ENCODE data around the gene GPANK1. TPM values are rescaled to one million over a fixed set of nuclear protein-coding genes. Genes with fewer than 3 reads are reported as not detected.

GPANK1 gene
- total RNA-seq, 5 donors from 2014 or later (not counting 1 experiment from before 2014, with no cell fraction given): 13.0 to 27.6 (median 23.3) TPM

DNA sequence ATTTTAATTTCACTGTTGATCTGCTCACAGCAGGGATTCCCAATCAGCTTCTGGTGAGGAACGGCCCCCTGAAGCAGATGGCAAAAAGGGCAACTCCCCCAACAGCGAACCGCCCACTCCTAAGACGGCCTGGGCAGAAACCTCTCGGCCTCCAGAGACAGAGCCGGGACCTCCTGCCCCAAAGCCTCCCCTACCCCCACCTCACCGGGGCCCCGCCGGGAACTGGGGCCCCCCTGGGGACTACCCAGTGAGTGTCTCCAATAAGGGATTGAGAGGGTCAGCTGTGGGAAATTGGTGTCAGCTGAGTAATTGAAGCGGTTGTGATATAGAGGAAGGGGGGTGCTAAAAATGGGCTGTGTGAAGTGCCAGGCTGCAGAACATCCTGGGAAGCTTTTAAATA is 37.8 kb downstream of the GPANK1 start:
- no peak for ATAC-seq (replicated peaks in 1 of 4)
- no peaks in the 10 kb centered on the region for H3K27me3 Mint-ChIP-seq
- Histone ChIP-seq H3K27ac (ENCODE audit: low read length) (no peak overlapping the region), H3K4me1 (ENCODE audit: control insufficient read depth in 1 of 2, extremely low read depth in 1 of 2, insufficient read depth in 2 of 2, low read length in 2 of 2) (peaks cover 5 to 8% of the 10 kb centered on the region in 2 experiments), H3K27me3 (replicated peaks in 1 of 2; ENCODE audit: control insufficient read depth in 2 of 2, extremely low read depth in 1 of 2, insufficient read depth in 2 of 2, low read length in 1 of 2) (no peaks in the 10 kb centered on the region), H3K9me3 (no peaks in the 10 kb centered on the region), H3K36me3 (ENCODE audit: control insufficient read depth in 2 of 2, extremely low read depth in 1 of 2, insufficient read depth in 1 of 2, low read length in 1 of 2) (peaks cover 22 to 90% of the 10 kb centered on the region in 2 donors), H3K4me3 (ENCODE audit: control insufficient read depth in 1 of 2, extremely low read depth in 1 of 2, low read length in 1 of 2) (no peak overlapping the region)
- no peak overlapping the region for H3K27ac Mint-ChIP-seq
- WGBS (ENCODE audit: insufficient coverage): 94% methylated on average over 2 of the region's 10 CpGs
- H3K9me3 Mint-ChIP-seq: no peaks in the 10 kb centered on the region
- no peak overlapping the region for H3K4me3 Mint-ChIP-seq
- ChIA-PET POLR2A (no interaction called here), CTCF (no interaction called here)
- no peak for DNase-seq
- peaks cover 13 to 23% (median 13%) of the 10 kb centered on the region in 3 donors for H3K4me1 Mint-ChIP-seq
- H3K36me3 Mint-ChIP-seq: peaks cover 68% of the 10 kb centered on the region

- Mint-ChIP-seq H3K36me3 (peaks cover 49% of the 10 kb centered on the region), H3K4me3 (no peak overlapping the region), H3K27me3 (no peaks in the 10 kb centered on the region), H3K4me1 (peaks cover 25 to 31% (median 26%) of the 10 kb centered on the region in 3 donors), H3K9me3 (no peaks in the 10 kb centered on the region), H3K27ac (peak overlapping the region in 1 of 2 donors; percentile 2)
- Histone ChIP-seq H3K4me1 (ENCODE audit: control insufficient read depth in 1 of 2, extremely low read depth in 1 of 2, insufficient read depth in 2 of 2, low read length in 2 of 2) (peaks cover 13 to 24% of the 10 kb centered on the region in 2 experiments), H3K9me3 (no peaks in the 10 kb centered on the region), H3K36me3 (ENCODE audit: control insufficient read depth in 2 of 2, extremely low read depth in 1 of 2, insufficient read depth in 1 of 2, low read length in 1 of 2) (peaks cover 9 to 63% of the 10 kb centered on the region in 2 donors), H3K27me3 (replicated peaks in 1 of 2; ENCODE audit: control insufficient read depth in 2 of 2, extremely low read depth in 1 of 2, insufficient read depth in 2 of 2, low read length in 1 of 2) (no peaks in the 10 kb centered on the region), H3K4me3 (ENCODE audit: control insufficient read depth in 1 of 2, extremely low read depth in 1 of 2, low read length in 1 of 2) (no peak overlapping the region), H3K27ac (ENCODE audit: low read length) (no peak overlapping the region)
- no CpG with 5 or more reads among the region's 10 CpGs for WGBS (ENCODE audit: insufficient coverage)
- ATAC-seq (replicated peaks in 1 of 4): no peak
- no peak for DNase-seq
- ChIA-PET POLR2A (interaction anchor here in 1 of 2 donors (0.6 kb wide), 1 partner anchor 66 kb away, joined by 3 read pairs; no protein-coding TSS in a partner anchor), CTCF (no interaction called here)
Observed at GRCh38 chr6:31624070-31624469, 40.7 kb downstream of the GPANK1 start.

DNA sequence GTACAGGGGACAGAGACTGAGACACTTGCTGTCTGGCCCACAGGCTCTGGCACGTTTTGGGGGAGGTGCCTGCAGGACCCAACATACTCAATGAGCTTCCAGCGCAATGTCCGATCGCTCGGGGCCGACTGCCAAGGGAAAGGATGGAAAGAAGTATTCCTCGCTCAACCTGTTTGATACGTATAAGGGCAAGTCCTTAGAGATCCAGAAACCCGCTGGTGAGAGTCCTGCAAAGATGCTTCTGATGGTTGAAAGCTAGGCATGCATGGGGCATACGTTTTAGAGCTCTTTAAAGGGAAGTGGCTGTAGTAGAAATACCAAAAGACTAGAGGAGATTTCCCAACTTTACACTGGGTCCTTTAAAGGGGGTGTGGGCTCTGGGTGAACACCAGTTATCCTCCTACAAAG is 42.1 kb downstream of the GPANK1 start:
- H3K36me3 Mint-ChIP-seq: peaks cover 39% of the 10 kb centered on the region

DNA sequence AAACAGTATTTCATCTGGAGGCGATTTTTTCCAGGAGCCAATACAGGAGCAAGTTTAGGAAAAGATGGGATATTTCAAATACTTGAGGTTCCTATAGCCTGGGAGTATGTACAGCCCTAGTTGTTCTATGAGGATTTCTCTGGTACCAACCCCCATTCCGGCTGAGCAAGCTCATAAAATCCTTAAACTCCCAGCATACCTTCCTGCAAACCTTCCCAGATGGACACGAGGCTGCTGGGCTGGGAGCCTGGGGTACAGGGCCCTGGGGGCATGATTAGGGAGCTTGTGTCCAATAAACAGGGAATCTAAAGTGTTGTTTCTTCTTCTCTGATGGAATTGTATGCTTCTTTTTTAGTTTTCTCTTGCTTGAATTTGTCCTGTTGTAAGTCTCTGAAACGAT is 42.8 kb downstream of the GPANK1 start:
- peak overlapping the region; percentile 93 to 96 for H3K27ac Mint-ChIP-seq
- DNase-seq: no peak
- H3K4me3 Mint-ChIP-seq: peak overlapping the region; percentile 75 to 87 (median 83)
- POLR2A ChIA-PET: interaction anchor here in 1 of 2 donors (0.6 kb wide), 1 partner anchor 79 kb away, joined by 3 read pairs; no protein-coding TSS in a partner anchor
- peaks cover 32% of the 10 kb centered on the region for H3K36me3 Mint-ChIP-seq
- ATAC-seq (replicated peaks in 1 of 4): no peak
- CTCF ChIA-PET: interaction anchor here in 1 of 2 donors (1.4 kb wide), 1 partner anchor 208 kb away, joined by 3 read pairs; no protein-coding TSS in a partner anchor
- H3K4me3 ChIP-seq (ENCODE audit: control insufficient read depth in 1 of 2, extremely low read depth in 1 of 2, low read length in 1 of 2): no peak overlapping the region
- no peaks in the 10 kb centered on the region for H3K9me3 ChIP-seq
- H3K36me3 ChIP-seq (ENCODE audit: control insufficient read depth in 2 of 2, extremely low read depth in 1 of 2, insufficient read depth in 1 of 2, low read length in 1 of 2): peaks cover 6 to 42% of the 10 kb centered on the region in 2 donors
- WGBS (ENCODE audit: insufficient coverage): 30% methylated on average over 1 of the region's 4 CpGs
- H3K27ac ChIP-seq (ENCODE audit: low read length): peak overlapping the region; percentile 85
- no peaks in the 10 kb centered on the region for H3K27me3 Mint-ChIP-seq
- peaks cover 15 to 25% of the 10 kb centered on the region in 2 experiments for H3K4me1 ChIP-seq (ENCODE audit: control insufficient read depth in 1 of 2, extremely low read depth in 1 of 2, insufficient read depth in 2 of 2, low read length in 2 of 2)
- H3K4me1 Mint-ChIP-seq: peaks cover 18 to 34% (median 26%) of the 10 kb centered on the region in 3 donors
- no peaks in the 10 kb centered on the region for H3K9me3 Mint-ChIP-seq
- H3K27me3 ChIP-seq (replicated peaks in 1 of 2; ENCODE audit: control insufficient read depth in 2 of 2, extremely low read depth in 1 of 2, insufficient read depth in 2 of 2, low read length in 1 of 2): no peaks in the 10 kb centered on the region

More for the DNA sequence above, 42.1 kb downstream of the GPANK1 start:
- DNase-seq (no peak), ATAC-seq (replicated peaks in 1 of 4) (no peak)
- no peaks in the 10 kb centered on the region for H3K27me3 Mint-ChIP-seq
- ChIA-PET CTCF (no interaction called here), POLR2A (no interaction called here)
- WGBS (ENCODE audit: insufficient coverage): 66% methylated on average over 3 of the region's 10 CpGs
- Histone ChIP-seq H3K4me3 (ENCODE audit: control insufficient read depth in 1 of 2, extremely low read depth in 1 of 2, low read length in 1 of 2) (no peak overlapping the region), H3K9me3 (no peaks in the 10 kb centered on the region), H3K4me1 (ENCODE audit: control insufficient read depth in 1 of 2, extremely low read depth in 1 of 2, insufficient read depth in 2 of 2, low read length in 2 of 2) (peaks cover 13 to 25% of the 10 kb centered on the region in 2 experiments), H3K36me3 (ENCODE audit: control insufficient read depth in 2 of 2, extremely low read depth in 1 of 2, insufficient read depth in 1 of 2, low read length in 1 of 2) (peaks cover 9 to 49% of the 10 kb centered on the region in 2 donors), H3K27ac (ENCODE audit: low read length) (no peak overlapping the region), H3K27me3 (replicated peaks in 1 of 2; ENCODE audit: control insufficient read depth in 2 of 2, extremely low read depth in 1 of 2, insufficient read depth in 2 of 2, low read length in 1 of 2) (no peaks in the 10 kb centered on the region)
- peak overlapping the region; percentile 93 to 96 for H3K27ac Mint-ChIP-seq
- peaks cover 24 to 35% (median 25%) of the 10 kb centered on the region in 3 donors for H3K4me1 Mint-ChIP-seq
- H3K4me3 Mint-ChIP-seq: peak overlapping the region in 1 of 3 donors; percentile 75
- no peaks in the 10 kb centered on the region for H3K9me3 Mint-ChIP-seq

DNA sequence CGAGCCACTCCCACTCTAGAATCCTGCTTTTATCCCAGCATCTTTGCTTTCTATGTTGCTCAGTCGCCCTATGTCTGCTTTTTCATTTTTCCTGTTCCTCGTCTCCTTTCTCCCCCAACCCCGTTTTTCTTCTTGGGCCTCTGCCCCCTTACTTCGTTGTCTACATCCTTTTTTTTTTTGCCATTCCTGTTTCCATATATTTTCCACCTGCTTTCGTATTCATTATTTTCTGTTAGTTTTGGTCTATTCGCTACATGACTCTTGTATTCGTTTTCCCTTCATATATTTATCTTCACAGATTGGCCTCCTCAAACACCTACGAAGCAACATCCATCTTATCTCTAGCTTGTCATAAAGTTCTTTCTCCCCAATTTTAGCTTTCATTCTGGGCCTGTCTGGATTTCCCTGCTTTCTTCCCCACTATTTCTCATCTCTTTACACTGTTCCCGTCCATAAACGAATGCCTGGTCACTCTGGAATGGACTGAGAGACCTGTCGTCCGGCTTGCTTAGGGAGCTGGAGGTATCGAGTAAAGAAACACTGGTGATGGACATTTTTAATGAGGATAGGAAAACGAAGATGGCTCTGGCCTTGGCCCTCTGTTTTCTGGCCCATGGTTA is 43.4 kb downstream of the GPANK1 start:
- Mint-ChIP-seq H3K4me1 (peaks cover 23 to 39% (median 32%) of the 10 kb centered on the region in 3 donors), H3K36me3 (peaks cover 29% of the 10 kb centered on the region), H3K4me3 (peak overlapping the region; percentile 75 to 87 (median 83)), H3K27ac (peak overlapping the region; percentile 93 to 96), H3K27me3 (no peaks in the 10 kb centered on the region), H3K9me3 (no peaks in the 10 kb centered on the region)
- Histone ChIP-seq H3K9me3 (no peaks in the 10 kb centered on the region), H3K27me3 (replicated peaks in 1 of 2; ENCODE audit: control insufficient read depth in 2 of 2, extremely low read depth in 1 of 2, insufficient read depth in 2 of 2, low read length in 1 of 2) (no peaks in the 10 kb centered on the region), H3K4me3 (ENCODE audit: control insufficient read depth in 1 of 2, extremely low read depth in 1 of 2, low read length in 1 of 2) (peak overlapping the region; percentile 65 to 67), H3K36me3 (ENCODE audit: control insufficient read depth in 2 of 2, extremely low read depth in 1 of 2, insufficient read depth in 1 of 2, low read length in 1 of 2) (peaks cover 6 to 36% of the 10 kb centered on the region in 2 donors), H3K4me1 (ENCODE audit: control insufficient read depth in 1 of 2, extremely low read depth in 1 of 2, insufficient read depth in 2 of 2, low read length in 2 of 2) (peaks cover 21 to 29% of the 10 kb centered on the region in 2 experiments), H3K27ac (ENCODE audit: low read length) (peak overlapping the region; percentile 85)
- 27% methylated on average over 10 of the region's 15 CpGs for WGBS (ENCODE audit: insufficient coverage)
- DNase-seq: peak in 1 of 35 experiments; percentile 6
- ATAC-seq (replicated peaks in 1 of 4): no peak
- ChIA-PET CTCF (interaction anchor here in 1 of 2 donors (0.6 to 1.4 kb wide), 3 partner anchors 40 to 209 kb away, joined by 3 to 4 read pairs (median 3); no protein-coding TSS in a partner anchor), POLR2A (interaction anchor here in 1 of 2 donors (0.6 kb wide), 1 partner anchor 78 kb away, joined by 3 read pairs; no protein-coding TSS in a partner anchor)

GRCh38 chr6:31620586-31621319 is 44.0 kb downstream of the GPANK1 start, which contains the start of gene PRRC2A:
PRRC2A (plus strand) TSS chr6:31620715; CDS start chr6:31622790, 2,075 bp downstream.
- H3K27me3 ChIP-seq (replicated peaks in 1 of 2; ENCODE audit: control insufficient read depth in 2 of 2, extremely low read depth in 1 of 2, insufficient read depth in 2 of 2, low read length in 1 of 2): no peaks in the 10 kb centered on the region
- peak within 1 kb of the TSS; percentile 65 to 67 for H3K4me3 ChIP-seq (ENCODE audit: control insufficient read depth in 1 of 2, extremely low read depth in 1 of 2, low read length in 1 of 2)
- Mint-ChIP-seq H3K36me3 (peaks cover 24% of the 10 kb centered on the region), H3K9me3 (no peaks in the 10 kb centered on the region), H3K27me3 (no peaks in the 10 kb centered on the region), H3K4me3 (peak within 1 kb of the TSS; percentile 75 to 87 (median 83)), H3K4me1 (peaks cover 30 to 46% (median 39%) of the 10 kb centered on the region in 3 donors), H3K27ac (peak within 1 kb of the TSS; percentile 95 to 96)
- peak within 1 kb of the TSS; percentile 98 for H3K27ac ChIP-seq (ENCODE audit: low read length)
- peaks cover 24 to 36% of the 10 kb centered on the region in 2 experiments for H3K4me1 ChIP-seq (ENCODE audit: control insufficient read depth in 1 of 2, extremely low read depth in 1 of 2, insufficient read depth in 2 of 2, low read length in 2 of 2)
- POLR2A ChIA-PET: no interaction called here
- CTCF ChIA-PET: interaction anchor here in 1 of 2 donors (0.6 to 1.4 kb wide), 4 partner anchors 41 to 209 kb away, joined by 3 to 10 read pairs (median 4); no protein-coding TSS in a partner anchor
- ATAC-seq (replicated peaks in 1 of 4) (peak in 3 of 4 experiments; percentile 35 to 39 (median 38)), DNase-seq (peak in 13 of 35 experiments; percentile 60 to 97 (median 86))
- H3K36me3 ChIP-seq (ENCODE audit: control insufficient read depth in 2 of 2, extremely low read depth in 1 of 2, insufficient read depth in 1 of 2, low read length in 1 of 2): peaks cover 6 to 30% of the 10 kb centered on the region in 2 donors
- WGBS (ENCODE audit: insufficient coverage): 0% methylated on average over 28 of the region's 67 CpGs
- no peaks in the 10 kb centered on the region for H3K9me3 ChIP-seq
